CD14-positive monocyte (primary cell): ENCODE measurements around the gene SLC6A20. TPM values are rescaled to one million over a fixed set of nuclear protein-coding genes. Genes with fewer than 3 reads are reported as not detected.
A peak's percentile ranks its signal among the peaks of the same experiment; 100 is the strongest.

Experiments
- DNase-seq, 3 donors: peaks; one replicate each; pipeline ENCODE4 v3.0.0-alpha.2; 2011 to 2022
- H2AFZ ChIP-seq: 2 replicates; pipeline ENCODE4 v1.6.0; 2012; ENCODE audit warnings: mild to moderate bottlenecking, low read depth, low read length, inconsistent platforms; ENCODE audit not compliant: insufficient read depth, poor library complexity, severe bottlenecking
- H3K27ac ChIP-seq, 2 donors: 1 replicate in 1 of 2; 2 replicates in 1 of 2; pipeline ENCODE4 v1.5.1; 2012 to 2013; ENCODE audit warnings: low read length in 2 of 2, control low read depth in 1 of 2, inconsistent platforms in 1 of 2, low read depth in 1 of 2, mild to moderate bottlenecking in 1 of 2
- H3K27me3 ChIP-seq, 2 donors: one replicate each; pipeline versions ENCODE4 v1.6.0 to v1.6.1; 2011 to 2013; ENCODE audit warnings: low read length in 2 of 2; ENCODE audit not compliant: control insufficient read depth in 2 of 2, insufficient read depth in 2 of 2
- H3K36me3 ChIP-seq, 2 donors: replicated peaks in 1 of 2; 1 replicate in 1 of 2; 2 replicates in 1 of 2; pipeline versions ENCODE4 v1.5.1 to v1.6.1; 2012 to 2013; ENCODE audit warnings: low read length in 2 of 2, control low read depth in 1 of 2, inconsistent platforms in 1 of 2, mild to moderate bottlenecking in 1 of 2; ENCODE audit not compliant: insufficient read depth in 2 of 2, control insufficient read depth in 1 of 2
- H3K4me1 ChIP-seq, 2 donors: 1 replicate in 1 of 2; 2 replicates in 1 of 2; pipeline versions ENCODE4 v1.5.1 to v1.6.1; 2012 to 2013; ENCODE audit warnings: low read length in 2 of 2, control low read depth in 1 of 2, inconsistent platforms in 1 of 2, mild to moderate bottlenecking in 1 of 2, moderate library complexity in 1 of 2; ENCODE audit not compliant: insufficient read depth in 2 of 2, control insufficient read depth in 1 of 2
- H3K4me2 ChIP-seq: replicated peaks from 2 replicates; pipeline ENCODE3; 2012; ENCODE audit warnings: low read length, moderate library complexity, mild to moderate bottlenecking; ENCODE audit not compliant: poor library complexity, severe bottlenecking; ENCODE audit errors: extremely low read depth
- H3K4me3 ChIP-seq, 3 experiments: fragments of 200-600 bp in 1 of 3; sonication (generic) in 1 of 3; replicated peaks in 1 of 3; 1 replicate in 2 of 3; 2 replicates in 1 of 3; pipeline ENCODE4 v1.5.1; 2011 to 2013; ENCODE audit warnings: low read length in 3 of 3, mild to moderate bottlenecking in 3 of 3, control low read depth in 2 of 3, low read depth in 2 of 3, inconsistent platforms in 1 of 3, moderate library complexity in 1 of 3
- H3K79me2 ChIP-seq: 2 replicates; pipeline ENCODE4 v1.6.0; 2012; ENCODE audit warnings: mild to moderate bottlenecking, control low read depth, inconsistent platforms, low read length, moderate library complexity; ENCODE audit not compliant: insufficient read depth
- H3K9ac ChIP-seq: 2 replicates; pipeline ENCODE4 v1.6.0; 2017; ENCODE audit warnings: low read length, mild to moderate bottlenecking; ENCODE audit not compliant: insufficient read depth, poor library complexity, severe bottlenecking
- H3K9me3 ChIP-seq, 2 donors: replicated peaks in 1 of 2; 1 replicate in 1 of 2; 2 replicates in 1 of 2; pipeline versions ENCODE4 v1.5.1 to v1.6.1; 2012 to 2013; ENCODE audit warnings: low read length in 2 of 2, control low read depth in 1 of 2; ENCODE audit not compliant: control insufficient read depth in 1 of 2, insufficient read depth in 1 of 2
- H4K20me1 ChIP-seq: 2 replicates; pipeline ENCODE4 v1.6.0; 2012; ENCODE audit warnings: mild to moderate bottlenecking, low read length, control low read depth, moderate library complexity; ENCODE audit not compliant: insufficient read depth
- H3K27ac Mint-ChIP-seq, 7 donors: one replicate each; pipeline ENCODE4 v1.8.0; 2020; ENCODE audit warnings: mild to moderate bottlenecking in 7 of 7, mixed read lengths in 7 of 7, moderate library complexity in 6 of 7, inconsistent platforms in 2 of 7
- H3K27me3 Mint-ChIP-seq, 3 donors: one replicate each; pipeline ENCODE4 v1.8.0; 2021 to 2022; ENCODE audit warnings: low read depth in 3 of 3, mild to moderate bottlenecking in 3 of 3, mixed read lengths in 3 of 3, moderate library complexity in 3 of 3, inconsistent platforms in 1 of 3
- H3K36me3 Mint-ChIP-seq, 2 donors: one replicate each; pipeline ENCODE4 v1.8.0; 2020; ENCODE audit warnings: mixed read lengths in 2 of 2, inconsistent platforms in 1 of 2, mild to moderate bottlenecking in 1 of 2
- H3K4me1 Mint-ChIP-seq: one replicate; pipeline ENCODE4 v1.8.0; 2020; ENCODE audit warnings: mild to moderate bottlenecking, mixed read lengths
- H3K4me3 Mint-ChIP-seq, 2 donors: one replicate each; pipeline ENCODE4 v1.8.0; 2020; ENCODE audit warnings: mild to moderate bottlenecking in 2 of 2, mixed read lengths in 2 of 2, moderate library complexity in 1 of 2
- H3K9me3 Mint-ChIP-seq, 7 donors: one replicate each; pipeline ENCODE4 v1.8.0; 2020 to 2022; ENCODE audit warnings: mixed read lengths in 7 of 7, mild to moderate bottlenecking in 6 of 7, moderate library complexity in 6 of 7, inconsistent platforms in 2 of 7
- CTCF ChIP-seq: fragments of 200-600 bp; IDR thresholded peaks from one replicate; pipeline ENCODE4 v1.8.0; 2022; ENCODE audit warnings: antibody characterized with exemption, mild to moderate bottlenecking
- WGBS: methylation state at CpG from one replicate; pipeline ENCODE4 v1.1.5; 2013; ENCODE audit warnings: missing lambda C conversion rate; ENCODE audit not compliant: insufficient coverage; 5-methylcytosine and 5-hydroxymethylcytosine counted together
- intact Hi-C, 2 donors: fragments of 100-400 bp; cut with micrococcal nuclease; formaldehyde crosslinking; loops; one replicate each; pipeline versions ENCODE4 v1.15.0 to v1.15.1; 2023
- polyA plus RNA-seq, 3 donors: library from polyadenylated mRNA; depleted of rRNA in 1 of 3; unstranded in 2 of 3; stranded (reverse) in 1 of 3; fragments of 300-500 nt in 2 of 3; fragments of >200 nt in 1 of 3; fragmentation: Illumina TruSeq in 2 of 3; gene quantifications; 1 replicate in 2 of 3; 2 replicates in 1 of 3; pipeline ENCODE4 v1.2.3, GENCODE V29; 2012 to 2021

The SLC6A20 gene
- polyA plus RNA-seq, 3 donors, result not detected

GRCh38 chr3:45798034-45798433 is 1.7 kb upstream of the SLC6A20 start:
- H4K20me1 ChIP-seq, result no peaks in the 10 kb centered on the region
- H3K27me3 ChIP-seq, result peaks cover 37 to 52% of the 10 kb centered on the region in 2 donors
- Mint-ChIP-seq H3K4me1 (peaks cover 16% of the 10 kb centered on the region), H3K27ac (no peak overlapping the region), H3K27me3 (peaks cover 52 to 67% (median 54%) of the 10 kb centered on the region in 3 donors), H3K36me3 (peaks cover 0 to 2% of the 10 kb centered on the region in 2 donors), H3K9me3 (peaks cover 0 to 6% (median 0%) of the 10 kb centered on the region in 7 donors), H3K4me3 (peak overlapping the region in 1 of 2 donors; percentile 31)
- H3K9ac ChIP-seq, result no peak overlapping the region
- WGBS, result 95% methylated on average over 4 of the region's 4 CpGs
- DNase-seq, result no peak
- H3K4me3 ChIP-seq, result no peak overlapping the region
- peaks cover 0 to 11% of the 10 kb centered on the region in 2 donors for H3K9me3 ChIP-seq
- H2AFZ ChIP-seq, result no peak overlapping the region
- intact Hi-C loops, result no loop called here
- peaks cover 10 to 12% of the 10 kb centered on the region in 2 donors for H3K4me1 ChIP-seq
- no peak overlapping the region for H3K27ac ChIP-seq
- no peak for TF ChIP-seq CTCF
- no peak overlapping the region for H3K4me2 ChIP-seq
- no peaks in the 10 kb centered on the region for H3K36me3 ChIP-seq
- H3K79me2 ChIP-seq, result no peaks in the 10 kb centered on the region

GRCh38 chr3:45796902-45797637 is 734 bp upstream of the SLC6A20 start:
- Mint-ChIP-seq H3K4me3 (peak overlapping the region in 1 of 2 donors; percentile 68), H3K36me3 (peaks cover 0 to 2% of the 10 kb centered on the region in 2 donors), H3K9me3 (peaks cover 0 to 6% (median 0%) of the 10 kb centered on the region in 7 donors), H3K4me1 (peaks cover 16% of the 10 kb centered on the region), H3K27me3 (peaks cover 52 to 67% (median 56%) of the 10 kb centered on the region in 3 donors), H3K27ac (no peak overlapping the region)
- H3K36me3 ChIP-seq, result no peaks in the 10 kb centered on the region
- H4K20me1 ChIP-seq, result no peaks in the 10 kb centered on the region
- TF ChIP-seq CTCF, result no peak
- intact Hi-C loops, result no loop called here
- H3K4me1 ChIP-seq, result peaks cover 10 to 12% of the 10 kb centered on the region in 2 donors
- no peaks in the 10 kb centered on the region for H3K79me2 ChIP-seq
- H3K27me3 ChIP-seq, result peaks cover 37 to 52% of the 10 kb centered on the region in 2 donors
- peak overlapping the region; percentile 69 for H3K4me2 ChIP-seq
- WGBS, result 74% methylated on average over 8 of the region's 13 CpGs
- DNase-seq, result no peak
- peak overlapping the region; percentile 53 for H2AFZ ChIP-seq
- H3K4me3 ChIP-seq, result peak overlapping the region in 1 of 3 experiments; percentile 59
- H3K27ac ChIP-seq, result no peak overlapping the region
- H3K9ac ChIP-seq, result no peak overlapping the region
- H3K9me3 ChIP-seq, result peaks cover 0 to 11% of the 10 kb centered on the region in 2 donors
